ENCODE measurements around the gene SLC6A9. TPM values are rescaled to one million over a fixed set of nuclear protein-coding genes. Genes with fewer than 3 reads are reported as not detected.

The SLC6A9 gene
- total RNA-seq, 1 donor from 2014 or later: 30.9 TPM

DNA sequence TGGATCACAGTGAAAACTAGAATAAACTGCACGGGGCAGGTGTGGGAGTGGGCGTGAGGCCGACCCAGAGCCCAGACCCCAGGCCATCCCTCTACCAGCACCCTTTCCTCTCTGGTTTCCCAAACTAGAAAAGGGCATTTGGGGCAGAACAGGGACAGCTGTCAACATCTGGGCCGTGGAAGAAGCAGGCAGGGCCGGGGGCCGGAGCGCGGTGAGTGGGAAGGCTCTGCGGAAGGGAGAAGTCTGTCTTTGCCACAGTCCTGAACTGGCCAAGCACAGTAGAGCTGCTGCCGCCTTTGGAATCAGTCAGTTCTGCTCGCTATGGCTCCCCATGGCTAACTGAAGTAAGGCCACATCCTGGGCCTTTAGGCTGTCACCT lies 33.3 kb downstream of the SLC6A9 start:
- DNase-seq (ENCODE audit: low spot score in 2 of 2, unreplicated experiment in 2 of 2): no peak
- H3K4me3 Mint-ChIP-seq: no peak overlapping the region
- peaks cover 6% of the 10 kb centered on the region for H3K36me3 Mint-ChIP-seq
- no peak overlapping the region for H3K27ac Mint-ChIP-seq
- no peaks in the 10 kb centered on the region for H3K4me1 Mint-ChIP-seq
- H3K27me3 Mint-ChIP-seq (ENCODE audit: low read depth): no peaks in the 10 kb centered on the region
- H3K9me3 Mint-ChIP-seq: no peaks in the 10 kb centered on the region
- no peak for TF ChIP-seq CTCF (IDR thresholded peaks at IDR 0.05; ENCODE audit: unreplicated experiment)

DNA sequence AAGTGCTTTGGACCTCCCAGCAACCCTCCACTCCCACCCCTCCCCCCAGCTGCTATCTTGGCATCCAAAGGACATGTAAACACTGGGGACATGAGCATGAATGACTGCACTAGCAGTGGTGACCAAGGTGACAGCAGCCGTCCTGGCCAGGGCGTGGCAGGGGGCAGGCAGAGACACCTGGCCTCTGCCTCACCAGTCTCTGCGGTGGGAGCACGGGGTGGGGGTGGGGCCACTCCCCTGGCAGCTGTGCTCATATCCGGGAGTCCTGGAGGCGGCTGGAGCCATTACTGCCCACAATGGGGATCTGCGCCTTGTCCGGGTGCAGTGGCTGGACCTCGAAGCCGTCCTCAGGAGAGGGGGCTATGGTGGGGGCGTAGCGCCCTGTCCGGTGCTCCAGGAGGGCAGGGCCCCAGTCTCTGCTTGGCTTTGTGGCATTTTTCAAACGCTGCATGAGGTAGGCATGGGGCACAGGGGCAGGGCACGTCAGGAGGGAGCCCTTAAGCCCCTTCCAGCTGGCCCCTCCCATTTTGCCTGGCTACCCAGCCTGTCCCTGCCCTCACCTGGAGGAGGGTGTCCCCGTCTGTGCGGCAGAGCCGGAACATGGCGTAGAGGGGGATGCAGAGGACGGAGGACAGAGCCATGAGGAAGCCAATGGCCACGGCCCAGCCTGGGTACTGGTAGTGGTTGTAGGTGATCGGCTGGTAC lies 33.8 kb downstream of the SLC6A9 start:
- peaks cover 5% of the 10 kb centered on the region for H3K4me1 Mint-ChIP-seq
- peaks cover 6% of the 10 kb centered on the region for H3K36me3 Mint-ChIP-seq
- TF ChIP-seq CTCF (IDR thresholded peaks at IDR 0.05; ENCODE audit: unreplicated experiment): no peak
- no peaks in the 10 kb centered on the region for H3K27me3 Mint-ChIP-seq (ENCODE audit: low read depth)
- no peak overlapping the region for H3K4me3 Mint-ChIP-seq
- no peak overlapping the region for H3K27ac Mint-ChIP-seq
- no peak for DNase-seq (ENCODE audit: low spot score in 2 of 2, unreplicated experiment in 2 of 2)
- no peaks in the 10 kb centered on the region for H3K9me3 Mint-ChIP-seq

DNA sequence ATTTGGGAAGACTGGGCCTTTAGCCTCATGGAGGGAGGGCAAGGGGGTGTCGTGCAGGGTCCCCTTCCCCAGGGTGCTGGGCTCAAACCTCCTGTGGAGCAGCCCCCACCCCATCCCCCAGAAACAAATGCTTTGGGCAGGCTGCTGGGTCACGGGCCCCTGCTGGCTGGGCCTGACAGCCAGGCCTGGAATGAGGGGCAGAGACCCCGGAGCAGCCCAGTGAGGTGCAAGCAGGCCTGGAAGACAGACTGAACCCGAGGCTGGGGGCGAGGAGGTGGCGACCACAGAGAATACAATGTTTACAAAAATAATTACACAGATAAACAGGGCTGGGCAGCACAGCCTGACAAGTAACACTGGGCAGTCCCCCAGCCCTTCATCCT lies 34.5 kb downstream of the SLC6A9 start:
- Mint-ChIP-seq H3K27ac (no peak overlapping the region), H3K36me3 (peaks cover 6% of the 10 kb centered on the region), H3K4me1 (peaks cover 9% of the 10 kb centered on the region), H3K27me3 (ENCODE audit: low read depth) (no peaks in the 10 kb centered on the region), H3K9me3 (no peaks in the 10 kb centered on the region), H3K4me3 (no peak overlapping the region)
- no peak for DNase-seq (ENCODE audit: low spot score in 2 of 2, unreplicated experiment in 2 of 2)
- TF ChIP-seq CTCF (IDR thresholded peaks at IDR 0.05; ENCODE audit: unreplicated experiment): no peak

DNA sequence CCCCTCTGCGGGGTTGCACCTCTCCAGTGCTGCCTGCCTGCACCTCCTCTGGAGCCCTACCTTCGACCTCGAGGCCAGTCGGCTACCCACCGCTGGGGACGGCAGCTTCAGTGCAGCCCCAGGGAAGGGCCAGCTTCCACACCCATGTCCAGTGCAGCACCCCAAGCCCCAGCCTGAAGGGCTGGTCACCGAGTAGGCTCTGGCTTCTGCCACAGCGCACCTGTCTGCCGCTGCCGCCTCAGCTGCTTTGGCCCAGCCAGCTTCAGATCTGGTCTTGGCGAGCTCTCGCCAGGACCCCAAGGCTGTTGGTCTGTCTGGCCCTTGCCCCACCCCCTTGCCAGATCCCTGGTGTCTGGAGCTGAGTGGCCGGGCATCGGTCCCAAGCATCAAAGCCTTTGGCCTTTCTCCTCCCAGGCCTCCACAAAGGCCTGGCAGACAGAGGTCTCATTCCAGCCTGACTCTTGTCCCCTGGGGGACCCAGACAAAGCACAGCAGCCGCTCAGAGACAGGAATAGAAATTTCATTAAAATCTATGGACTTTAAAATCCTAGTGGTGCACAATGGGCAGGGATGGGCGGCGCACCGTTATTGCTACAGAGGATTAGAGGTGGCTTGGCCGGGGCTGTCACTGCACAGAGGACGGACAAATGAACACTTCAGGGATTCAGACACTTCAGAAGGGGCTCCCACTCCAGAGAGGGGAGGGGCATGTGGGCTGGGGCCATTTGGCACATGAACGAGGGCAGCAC lies 35.1 kb downstream of the SLC6A9 start:
- no peaks in the 10 kb centered on the region for H3K9me3 Mint-ChIP-seq
- no peak overlapping the region for H3K4me3 Mint-ChIP-seq
- peaks cover 9% of the 10 kb centered on the region for H3K4me1 Mint-ChIP-seq
- TF ChIP-seq CTCF (IDR thresholded peaks at IDR 0.05; ENCODE audit: unreplicated experiment): no peak
- no peak for DNase-seq (ENCODE audit: low spot score in 2 of 2, unreplicated experiment in 2 of 2)
- no peaks in the 10 kb centered on the region for H3K27me3 Mint-ChIP-seq (ENCODE audit: low read depth)
- H3K36me3 Mint-ChIP-seq: peaks cover 2% of the 10 kb centered on the region
- no peak overlapping the region for H3K27ac Mint-ChIP-seq

DNA sequence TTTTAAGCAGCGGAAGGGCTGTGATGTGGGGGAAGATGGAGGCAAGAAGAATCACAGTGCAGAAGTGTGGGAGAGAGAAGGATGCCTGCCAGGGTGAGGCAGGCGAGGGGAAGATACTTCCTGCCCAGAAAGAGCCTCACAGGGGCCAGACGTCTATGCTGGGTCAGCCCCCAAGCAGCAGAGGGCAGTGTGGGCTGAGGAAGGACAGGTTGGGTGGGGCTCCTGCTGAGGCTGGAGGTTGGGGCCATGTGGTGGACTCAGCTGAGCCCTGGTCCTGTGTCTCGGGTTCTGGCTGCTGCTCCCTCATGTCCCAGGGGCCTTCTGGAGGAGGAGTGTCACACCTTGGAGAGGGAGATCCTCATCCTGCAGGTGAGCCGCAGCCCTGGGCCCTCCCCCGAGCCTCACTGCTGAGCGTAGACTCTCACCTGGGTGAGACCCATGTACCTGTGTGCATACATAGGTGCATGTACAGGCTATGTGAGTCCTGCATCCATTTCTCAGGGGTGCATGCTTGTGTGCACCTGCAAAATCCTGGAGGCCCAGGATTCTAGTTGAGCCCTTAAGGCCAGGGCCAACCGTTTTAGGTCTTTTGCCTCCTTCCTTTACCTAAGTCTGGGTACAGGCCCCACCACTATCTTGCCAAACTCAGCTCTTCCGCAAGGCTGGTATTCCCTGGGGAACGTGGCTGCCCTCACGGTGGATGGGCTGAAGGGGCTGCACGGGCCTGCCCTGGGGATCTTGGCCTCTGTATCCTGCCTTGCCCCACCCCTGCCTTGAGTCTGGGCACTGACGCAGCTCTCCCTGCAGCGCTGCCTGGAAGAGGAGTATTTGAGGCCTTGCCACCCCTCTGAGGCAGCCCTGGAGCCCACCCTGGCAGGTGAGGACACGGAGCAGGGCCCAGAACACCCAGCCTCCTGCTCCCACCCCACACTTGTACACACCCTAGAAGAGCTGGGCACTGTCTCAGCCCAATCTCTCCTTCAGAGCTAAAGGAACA lies 36.2 kb downstream of the SLC6A9 start:
- Mint-ChIP-seq H3K36me3 (no peaks in the 10 kb centered on the region), H3K4me1 (peaks cover 12% of the 10 kb centered on the region), H3K9me3 (no peaks in the 10 kb centered on the region), H3K27ac (no peak overlapping the region), H3K27me3 (ENCODE audit: low read depth) (no peaks in the 10 kb centered on the region), H3K4me3 (no peak overlapping the region)
- no peak for TF ChIP-seq CTCF (IDR thresholded peaks at IDR 0.05; ENCODE audit: unreplicated experiment)
- no peak for DNase-seq (ENCODE audit: low spot score in 2 of 2, unreplicated experiment in 2 of 2)
